HG02973 (cell line): ENCODE results near the gene CAMK2G.
A peak's percentile ranks its signal among the peaks of the same experiment; 100 is the strongest.
"Not testable (repeated sequence)": the region's sequence is repeated elsewhere in the genome, so short reads cannot be mapped to it uniquely, and the experiment has no call there.

Experiments used
- ATAC-seq: cut with Tn5 transposase; IDR thresholded peaks from one replicate; pipeline ENCODE4 v1.9.1; 2021; ENCODE audit warnings: moderate library complexity; ENCODE audit not compliant: unreplicated experiment

The CAMK2G gene

GRCh38 chr10:73798087-73798486 is 76.3 kb downstream of the CAMK2G start:
- no peak for ATAC-seq

DNA sequence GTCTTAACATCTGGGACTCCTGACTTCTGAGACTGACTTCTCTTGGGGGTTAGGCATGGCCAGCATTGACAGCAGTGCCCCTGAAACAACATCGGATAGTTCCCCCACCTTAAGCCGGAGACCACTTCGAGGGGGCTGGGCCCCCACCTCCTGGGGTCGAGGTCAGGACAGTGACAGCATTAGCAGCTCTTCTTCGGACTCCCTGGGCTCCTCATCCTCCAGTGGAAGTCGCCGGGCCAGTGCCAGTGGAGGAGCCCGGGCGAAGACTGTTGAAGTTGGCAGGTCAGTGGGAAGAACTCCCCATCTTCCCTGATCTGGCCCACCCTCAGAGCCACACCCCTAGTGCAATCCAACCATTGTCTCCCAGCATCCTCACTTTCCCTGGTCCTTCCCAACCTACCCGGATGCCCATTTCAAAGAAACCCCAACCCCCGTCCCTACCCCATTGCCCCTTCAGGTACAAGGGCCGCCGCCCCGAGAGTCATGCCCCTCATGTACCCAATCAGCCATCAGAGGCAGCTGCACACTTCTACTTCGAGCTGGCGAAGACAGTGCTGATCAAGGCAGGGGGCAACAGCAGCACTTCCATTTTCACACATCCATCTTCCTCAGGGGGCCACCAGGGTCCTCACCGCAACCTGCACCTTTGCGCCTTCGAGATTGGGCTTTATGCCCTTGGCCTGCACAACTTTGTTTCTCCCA is 76.9 kb downstream of the CAMK2G start:
- ATAC-seq: no peak

DNA sequence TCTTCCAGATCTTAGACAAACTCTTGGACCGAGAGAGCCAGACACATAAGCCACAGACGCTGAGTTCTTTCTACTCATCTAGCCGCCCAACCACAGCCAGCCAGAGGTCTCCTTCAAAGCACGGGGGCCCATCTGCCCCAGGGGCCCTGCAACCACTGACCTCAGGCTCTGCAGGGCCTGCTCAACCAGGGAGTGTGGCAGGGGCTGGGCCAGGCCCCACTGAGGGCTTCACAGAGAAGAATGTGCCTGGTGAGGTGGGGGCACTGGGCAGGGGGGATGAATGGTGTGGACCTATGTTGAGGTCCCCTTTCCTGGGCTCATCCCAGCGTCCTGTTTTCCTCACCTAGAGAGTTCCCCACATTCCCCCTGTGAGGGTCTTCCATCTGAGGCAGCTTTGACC is 77.6 kb downstream of the CAMK2G start:
- ATAC-seq: no peak

GRCh38 chr10:73796035-73796434 is 78.3 kb downstream of the CAMK2G start:
- ATAC-seq: not testable (repeated sequence)

- ATAC-seq: not testable (repeated sequence)
Observed at GRCh38 chr10:73795491-73795890, 78.9 kb downstream of the CAMK2G start.

DNA sequence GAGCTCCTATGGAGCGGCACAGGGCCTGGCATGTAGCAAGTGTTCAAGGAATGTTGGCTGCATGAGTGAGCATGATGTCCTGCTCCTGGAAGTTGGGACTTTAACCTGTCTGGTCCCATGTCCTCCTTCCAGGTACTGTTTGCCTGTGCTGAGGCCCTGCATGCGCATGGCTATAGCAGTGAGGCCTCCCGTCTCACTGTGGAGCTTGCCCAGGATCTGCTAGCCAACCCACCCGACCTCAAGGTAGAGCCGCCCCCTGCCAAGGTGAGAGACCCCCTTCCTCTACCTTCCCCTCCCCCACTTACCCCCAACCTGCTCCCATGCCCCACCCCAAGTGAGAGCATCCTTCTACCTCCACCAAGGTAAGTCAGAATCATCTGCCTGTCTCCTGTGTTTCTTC is 80.9 kb downstream of the CAMK2G start:
- ATAC-seq: no peak

GRCh38 chr10:73791871-73792400 is 82.4 kb downstream of the CAMK2G start:
- ATAC-seq: no peak

DNA sequence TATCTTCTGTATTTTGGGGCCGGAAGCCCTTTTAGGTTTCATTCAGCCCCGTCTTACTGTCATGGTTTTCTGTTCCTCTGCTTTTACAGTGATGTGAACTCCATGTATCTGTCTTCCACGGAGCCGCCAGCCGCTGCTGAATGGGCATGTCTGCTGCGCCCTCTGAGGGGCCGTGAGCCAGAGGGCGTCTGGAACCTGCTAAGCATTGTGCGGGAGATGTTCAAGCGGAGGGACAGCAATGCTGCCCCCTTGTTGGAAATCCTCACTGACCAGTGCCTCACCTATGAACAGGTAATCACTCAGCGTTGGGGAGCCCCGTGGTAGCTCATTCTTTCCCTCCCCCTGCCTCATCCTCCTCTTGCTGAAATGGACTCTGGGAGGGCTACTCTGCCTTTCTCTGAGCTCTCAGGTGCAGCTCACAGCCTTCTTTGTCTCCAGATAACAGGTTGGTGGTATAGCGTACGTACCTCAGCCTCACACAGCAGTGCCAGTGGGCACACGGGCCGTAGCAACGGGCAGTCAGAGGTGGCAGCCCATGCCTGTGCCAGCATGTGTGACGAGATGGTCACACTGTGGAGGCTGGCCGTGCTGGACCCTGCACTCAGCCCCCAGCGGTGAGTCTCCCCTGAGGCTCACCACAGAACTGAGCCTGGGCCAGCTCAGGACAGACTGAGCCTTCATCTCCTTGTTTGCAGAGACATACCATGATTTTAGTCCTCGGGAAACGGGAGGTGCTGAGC is 83.3 kb downstream of the CAMK2G start:
- no peak for ATAC-seq

DNA sequence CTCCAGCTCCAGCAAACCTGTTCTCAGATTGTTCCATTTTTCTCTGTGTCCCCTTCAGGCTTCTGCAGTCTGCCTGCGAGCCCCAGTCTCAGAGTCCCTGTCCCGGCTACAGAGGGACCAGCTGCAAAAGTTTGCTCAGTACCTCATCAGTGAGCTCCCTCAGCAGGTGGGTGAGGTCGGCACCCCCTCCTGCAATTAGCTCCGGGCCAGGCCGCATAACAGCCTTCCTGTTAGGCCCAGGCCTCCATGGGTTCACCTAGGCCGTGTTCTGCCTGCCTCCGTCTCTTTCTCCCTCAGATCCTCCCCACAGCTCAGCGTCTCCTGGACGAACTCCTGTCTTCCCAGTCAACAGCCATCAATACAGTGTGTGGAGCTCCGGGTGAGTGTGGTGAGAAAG is 84.7 kb downstream of the CAMK2G start:
- ATAC-seq: no peak

DNA sequence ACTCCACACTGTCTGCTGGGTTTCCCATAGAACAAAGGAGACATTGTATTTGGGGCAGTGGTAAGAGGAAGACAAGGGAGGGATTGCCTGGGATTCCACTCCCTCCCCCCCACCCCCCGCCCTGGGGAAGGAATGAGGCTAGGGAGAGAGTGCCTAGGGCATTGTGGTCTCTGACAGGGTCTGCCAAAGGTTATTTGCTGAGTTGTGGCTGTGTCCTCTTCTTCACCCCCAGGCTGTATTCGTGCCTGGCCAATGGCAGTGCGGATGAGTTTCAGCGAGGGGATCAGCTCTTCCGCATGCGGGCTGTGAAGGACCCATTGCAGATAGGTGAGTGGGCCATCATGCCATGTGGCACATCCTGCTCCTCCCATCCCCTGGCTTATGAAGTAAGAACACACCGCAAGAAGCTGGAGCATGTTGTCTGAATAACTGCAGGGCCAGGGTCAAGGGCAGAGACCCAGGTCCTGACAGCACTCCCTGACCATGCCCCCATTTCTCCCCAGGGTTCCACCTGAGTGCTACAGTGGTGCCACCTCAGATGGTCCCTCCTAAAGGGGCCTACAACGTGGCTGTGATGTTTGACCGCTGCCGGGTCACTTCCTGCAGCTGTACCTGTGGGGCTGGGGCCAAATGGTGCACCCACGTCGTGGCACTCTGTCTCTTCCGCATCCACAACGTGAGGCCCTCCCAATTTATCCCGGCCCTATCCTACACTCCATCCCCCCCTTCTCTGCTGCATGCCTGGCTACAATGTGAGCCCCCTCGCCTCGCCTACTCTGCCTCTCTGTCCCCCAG is 85.3 kb downstream of the CAMK2G start:
- no peak for ATAC-seq

- ATAC-seq: not testable (repeated sequence)
Observed at GRCh38 chr10:73787031-73787800, 87.1 kb downstream of the CAMK2G start.

GRCh38 chr10:73786512-73786885 is 87.9 kb downstream of the CAMK2G start:
- ATAC-seq: no peak

GRCh38 chr10:73785721-73786511 is 88.4 kb downstream of the CAMK2G start:
- ATAC-seq: no peak

DNA sequence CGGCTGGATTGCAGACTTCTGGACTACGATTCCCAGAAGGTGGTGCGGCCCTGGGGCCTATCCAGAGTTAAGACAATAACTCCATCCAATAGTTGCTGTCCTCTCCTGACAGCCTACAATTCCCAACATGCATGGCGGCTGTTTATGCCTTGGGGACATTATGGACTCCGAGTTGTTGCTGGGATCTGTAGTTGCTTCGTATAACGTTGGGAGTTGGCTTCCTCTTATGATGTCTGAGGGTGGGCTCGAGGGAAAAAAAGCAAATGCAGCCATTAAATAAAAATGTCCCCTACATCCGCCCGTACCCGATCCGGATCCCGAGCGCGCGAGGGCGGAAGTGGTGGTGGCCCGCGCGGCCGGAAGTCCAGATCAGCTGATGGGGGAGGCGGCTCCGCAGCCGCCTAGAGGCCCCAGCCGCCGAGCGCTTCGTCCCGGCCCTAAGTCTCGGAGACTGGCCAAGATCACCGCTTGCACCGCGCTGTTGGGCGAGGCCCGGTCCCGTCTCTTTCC is 89.1 kb downstream of the CAMK2G start, which contains the start of gene ZSWIM8:
ZSWIM8 (plus strand) TSS at position 396 of the 510 bp plus-strand sequence. CDS start 273 bp downstream, outside the sequence.
- ATAC-seq: peak; percentile 75

- no peak for ATAC-seq
Observed at GRCh38 chr10:73782749-73783085, 91.6 kb downstream of the CAMK2G start.

GRCh38 chr10:73781879-73782748 is 92.2 kb downstream of the CAMK2G start, which contains the start of gene CHCHD1:
CHCHD1 (plus strand) TSS chr10:73782048; CDS start chr10:73782076, 28 bp downstream.
- ATAC-seq: peak; percentile 33

- no peak for ATAC-seq
Observed at GRCh38 chr10:73781548-73781878, 92.8 kb downstream of the CAMK2G start.

GRCh38 chr10:73780966-73781365 is 93.4 kb downstream of the CAMK2G start:
- no peak for ATAC-seq

- no peak for ATAC-seq
Observed at GRCh38 chr10:73780301-73780700, 94.1 kb downstream of the CAMK2G start.
